Thyroid gland (tissue), 4 donors: ENCODE results near the gene SHISA9.

ENCODE experiments used
- POLR2A ChIP-seq, 2 donors: fragments of 450-650 bp; IDR thresholded peaks; one replicate each; pipeline ENCODE4 v1.6.1; 2017; ENCODE audit warnings: antibody characterized with exemption in 2 of 2, mild to moderate bottlenecking in 2 of 2, moderate library complexity in 1 of 2
- TF ChIP-seq, protein P1 (sequence below), 6 experiments: fragments of 200-600 bp in 3 of 6; fragments of 450-650 bp in 3 of 6; sonication (generic) in 3 of 6; IDR thresholded peaks; one replicate each; pipeline ENCODE4 v1.5.1; 2016 to 2019; ENCODE audit warnings: antibody characterized with exemption in 6 of 6, mild to moderate bottlenecking in 2 of 6, inconsistent platforms in 1 of 6, moderate library complexity in 1 of 6

DNA sequence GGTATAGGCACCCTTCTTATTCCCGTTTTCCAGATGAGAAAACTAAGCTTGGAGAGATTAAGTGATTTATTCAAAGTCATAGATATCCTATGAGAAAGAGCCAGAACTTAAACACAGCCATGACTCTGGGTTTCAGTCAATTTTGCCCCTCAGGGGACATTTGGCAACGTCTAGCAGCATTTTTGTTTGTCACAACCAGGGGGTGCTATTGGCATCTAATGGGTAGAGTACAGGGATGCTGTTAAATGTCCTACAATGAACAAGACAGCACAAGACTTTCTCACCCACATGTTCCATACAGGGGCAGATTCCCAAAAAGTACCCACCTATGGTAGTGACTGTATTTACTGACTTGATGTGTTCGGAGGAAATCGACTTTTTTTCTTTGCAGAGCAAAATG is 4.8 kb upstream of the SHISA9 start:
- no peak for TF ChIP-seq POLR2A (IDR thresholded peaks at IDR 0.05)
- TF ChIP-seq, protein P1, sequence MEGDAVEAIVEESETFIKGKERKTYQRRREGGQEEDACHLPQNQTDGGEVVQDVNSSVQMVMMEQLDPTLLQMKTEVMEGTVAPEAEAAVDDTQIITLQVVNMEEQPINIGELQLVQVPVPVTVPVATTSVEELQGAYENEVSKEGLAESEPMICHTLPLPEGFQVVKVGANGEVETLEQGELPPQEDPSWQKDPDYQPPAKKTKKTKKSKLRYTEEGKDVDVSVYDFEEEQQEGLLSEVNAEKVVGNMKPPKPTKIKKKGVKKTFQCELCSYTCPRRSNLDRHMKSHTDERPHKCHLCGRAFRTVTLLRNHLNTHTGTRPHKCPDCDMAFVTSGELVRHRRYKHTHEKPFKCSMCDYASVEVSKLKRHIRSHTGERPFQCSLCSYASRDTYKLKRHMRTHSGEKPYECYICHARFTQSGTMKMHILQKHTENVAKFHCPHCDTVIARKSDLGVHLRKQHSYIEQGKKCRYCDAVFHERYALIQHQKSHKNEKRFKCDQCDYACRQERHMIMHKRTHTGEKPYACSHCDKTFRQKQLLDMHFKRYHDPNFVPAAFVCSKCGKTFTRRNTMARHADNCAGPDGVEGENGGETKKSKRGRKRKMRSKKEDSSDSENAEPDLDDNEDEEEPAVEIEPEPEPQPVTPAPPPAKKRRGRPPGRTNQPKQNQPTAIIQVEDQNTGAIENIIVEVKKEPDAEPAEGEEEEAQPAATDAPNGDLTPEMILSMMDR (IDR thresholded peaks at IDR 0.05), result peak in 2 of 6 experiments; percentile 9 to 38
